ENCODE data around the gene CFAP90.

Gene CFAP90

DNA sequence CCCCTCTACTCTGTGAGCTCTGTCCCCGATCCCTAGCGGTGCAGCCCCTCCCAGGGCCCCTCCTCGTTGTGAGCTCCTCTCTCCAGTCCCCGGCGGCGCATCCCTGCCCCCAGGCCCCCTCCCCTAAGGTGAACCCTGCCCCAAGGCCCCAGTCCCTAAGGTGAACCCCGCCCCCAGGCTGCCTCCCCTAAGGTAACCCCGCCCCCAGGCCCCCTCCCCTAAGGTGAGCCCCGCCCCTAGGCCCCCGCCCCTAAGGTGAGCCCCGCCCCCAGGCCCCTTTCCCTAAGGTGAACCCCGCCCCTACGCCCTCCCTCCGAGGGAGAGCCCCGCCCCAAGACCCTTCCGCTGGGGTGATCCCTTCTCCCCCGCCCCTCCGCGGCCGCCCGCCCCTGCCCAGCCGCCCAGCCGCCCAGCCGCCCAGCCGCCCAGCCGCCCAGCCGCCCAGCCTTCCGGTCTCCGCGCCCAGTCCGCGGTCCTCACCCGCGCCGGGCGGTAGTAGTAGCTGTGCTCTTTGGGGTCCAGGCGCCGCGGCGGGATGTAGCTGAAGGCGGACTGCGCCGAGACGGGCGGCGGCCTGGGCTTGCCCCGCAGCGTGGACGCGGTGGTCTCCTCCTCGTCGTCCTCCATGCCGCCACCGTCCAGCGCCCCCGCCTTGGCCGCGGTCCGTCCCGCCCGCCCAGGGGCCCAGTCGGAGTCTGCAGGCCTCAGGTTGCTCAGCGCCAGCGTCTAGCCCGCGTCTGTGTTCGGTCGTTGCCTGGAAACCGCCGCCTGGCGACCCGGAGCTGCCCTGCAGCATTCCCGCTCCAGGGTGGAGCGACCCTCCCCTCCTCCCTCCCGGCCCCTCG, at the start of gene CFAP90:
Gene CFAP90 (minus strand): TSS at position 739 of the 845 bp plus-strand sequence. CDS start 112 bp downstream, at position 627.
- H3K27ac Mint-ChIP-seq, result no peak within 1 kb of the TSS
- peaks cover 35% of the 10 kb centered on the region for H3K27me3 Mint-ChIP-seq

DNA sequence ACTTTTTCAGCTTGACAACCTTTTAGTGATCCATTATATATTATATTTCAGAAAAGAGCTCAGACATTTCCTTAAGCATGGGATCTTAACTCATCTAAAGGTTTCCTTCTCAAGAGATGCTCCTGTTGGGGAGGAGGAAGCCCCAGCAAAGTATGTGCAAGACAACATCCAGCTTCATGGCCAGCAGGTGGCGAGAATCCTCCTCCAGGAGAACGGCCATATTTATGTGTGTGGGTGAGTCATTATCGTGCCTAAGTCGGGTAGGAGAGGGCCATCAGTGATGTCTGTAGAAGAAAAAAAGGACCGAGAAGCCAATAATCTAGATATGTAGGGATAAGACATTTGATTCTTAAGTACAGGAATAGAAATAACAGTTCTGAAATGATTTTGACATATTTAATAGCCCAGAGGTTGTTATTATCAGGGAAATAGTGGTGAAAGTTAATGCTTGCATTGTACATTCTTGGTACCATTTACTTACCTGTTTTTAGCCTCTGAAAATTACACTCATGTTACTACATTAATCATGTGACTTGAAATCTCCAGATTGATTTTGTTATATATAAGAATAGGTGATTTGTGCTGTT, 46.2 kb upstream of the CFAP90 start:
- no peak overlapping the region for H3K27ac Mint-ChIP-seq
- H3K36me3 Mint-ChIP-seq, result peaks cover 88% of the 10 kb centered on the region
- no peak for ATAC-seq

More for the DNA sequence above, at the start of gene CFAP90:
- Mint-ChIP-seq H3K9me3 (peaks cover 3% of the 10 kb centered on the region), H3K4me1 (peaks cover 27% of the 10 kb centered on the region), H3K36me3 (no peaks in the 10 kb centered on the region), H3K4me3 (peak within 1 kb of the TSS; percentile 68)
- peak; percentile 61 for ATAC-seq

GRCh38 chr5:7894860-7895259, 43.9 kb upstream of the CFAP90 start:
- Mint-ChIP-seq H3K27ac (no peak overlapping the region), H3K9me3 (no peaks in the 10 kb centered on the region), H3K27me3 (no peaks in the 10 kb centered on the region), H3K36me3 (peaks cover 83% of the 10 kb centered on the region), H3K4me3 (no peak overlapping the region), H3K4me1 (peaks cover 6% of the 10 kb centered on the region)
- ATAC-seq, result peak; percentile 64

More for the DNA sequence above, 46.2 kb upstream of the CFAP90 start:
- H3K9me3 Mint-ChIP-seq, result no peaks in the 10 kb centered on the region
- no peak overlapping the region for H3K4me3 Mint-ChIP-seq
- H3K4me1 Mint-ChIP-seq, result peaks cover 8% of the 10 kb centered on the region
- no peaks in the 10 kb centered on the region for H3K27me3 Mint-ChIP-seq

DNA sequence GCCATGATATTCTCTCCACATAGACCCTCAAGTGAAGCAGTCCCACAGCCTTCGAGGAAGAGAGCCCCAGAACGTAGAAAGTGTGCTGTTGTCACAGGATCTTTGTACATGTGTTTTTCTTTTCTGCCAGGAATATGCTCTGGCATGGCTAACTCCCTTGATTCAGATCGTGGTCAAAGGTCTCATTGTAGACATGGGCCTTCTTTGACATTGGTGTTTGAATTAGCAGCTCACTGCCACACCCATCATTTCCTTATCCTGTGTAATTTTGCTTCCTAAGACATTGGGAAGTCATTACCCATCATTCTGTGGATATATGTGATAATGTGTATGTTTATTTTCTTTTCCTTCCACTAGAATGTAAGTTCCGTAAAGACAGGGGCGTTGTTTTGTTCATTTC, 43.5 kb upstream of the CFAP90 start:
- H3K36me3 Mint-ChIP-seq, result peaks cover 82% of the 10 kb centered on the region
- no peaks in the 10 kb centered on the region for H3K9me3 Mint-ChIP-seq
- peaks cover 6% of the 10 kb centered on the region for H3K4me1 Mint-ChIP-seq
- no peak for ATAC-seq
- no peak overlapping the region for H3K27ac Mint-ChIP-seq
- no peaks in the 10 kb centered on the region for H3K27me3 Mint-ChIP-seq
- H3K4me3 Mint-ChIP-seq, result no peak overlapping the region

- ATAC-seq, result no peak
- no peak overlapping the region for H3K27ac Mint-ChIP-seq
- H3K36me3 Mint-ChIP-seq, result peaks cover 69% of the 10 kb centered on the region
- no peak overlapping the region for H3K4me3 Mint-ChIP-seq
- no peaks in the 10 kb centered on the region for H3K27me3 Mint-ChIP-seq
- no peaks in the 10 kb centered on the region for H3K9me3 Mint-ChIP-seq
- H3K4me1 Mint-ChIP-seq, result no peaks in the 10 kb centered on the region
Measured at GRCh38 chr5:7888901-7889300, 38.0 kb upstream of the CFAP90 start.

DNA sequence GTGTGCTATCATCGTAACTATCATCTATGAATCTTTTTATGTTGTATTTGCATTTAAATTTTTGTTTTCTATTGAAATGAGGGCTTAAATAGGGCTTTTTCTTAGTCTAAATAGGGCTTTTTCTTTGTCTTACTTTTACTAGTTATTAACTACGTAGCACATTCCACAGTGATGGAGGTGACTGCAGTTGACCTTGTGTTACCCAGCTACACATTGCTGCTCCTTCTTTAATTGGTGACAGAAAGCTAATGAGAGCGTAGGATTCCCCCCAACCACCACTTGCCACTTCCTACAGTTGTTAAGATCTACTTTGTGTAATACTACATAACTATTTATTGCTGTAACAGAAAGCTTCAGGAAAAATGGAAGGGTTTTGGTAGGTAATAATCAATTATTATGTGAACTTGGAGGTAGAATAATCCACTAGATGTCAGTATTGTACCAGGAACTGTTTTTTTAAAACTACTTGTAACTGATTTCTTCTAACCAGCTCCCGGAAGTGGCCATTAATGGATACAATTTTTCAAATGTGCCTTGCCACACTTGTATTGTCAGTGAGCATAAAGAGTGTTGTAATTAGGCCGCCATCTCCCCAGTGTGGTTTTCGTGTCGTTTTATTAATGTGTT, 36.0 kb upstream of the CFAP90 start:
- no peaks in the 10 kb centered on the region for H3K4me1 Mint-ChIP-seq
- H3K9me3 Mint-ChIP-seq, result no peaks in the 10 kb centered on the region
- H3K27ac Mint-ChIP-seq, result no peak overlapping the region
- ATAC-seq, result no peak
- peaks cover 63% of the 10 kb centered on the region for H3K36me3 Mint-ChIP-seq
- no peak overlapping the region for H3K4me3 Mint-ChIP-seq
- no peaks in the 10 kb centered on the region for H3K27me3 Mint-ChIP-seq

GRCh38 chr5:7884491-7885267, 33.7 kb upstream of the CFAP90 start:
- no peaks in the 10 kb centered on the region for H3K9me3 Mint-ChIP-seq
- peaks cover 68% of the 10 kb centered on the region for H3K36me3 Mint-ChIP-seq
- H3K4me3 Mint-ChIP-seq, result no peak overlapping the region
- H3K4me1 Mint-ChIP-seq, result no peaks in the 10 kb centered on the region
- H3K27me3 Mint-ChIP-seq, result no peaks in the 10 kb centered on the region
- H3K27ac Mint-ChIP-seq, result no peak overlapping the region
- no peak for ATAC-seq

DNA sequence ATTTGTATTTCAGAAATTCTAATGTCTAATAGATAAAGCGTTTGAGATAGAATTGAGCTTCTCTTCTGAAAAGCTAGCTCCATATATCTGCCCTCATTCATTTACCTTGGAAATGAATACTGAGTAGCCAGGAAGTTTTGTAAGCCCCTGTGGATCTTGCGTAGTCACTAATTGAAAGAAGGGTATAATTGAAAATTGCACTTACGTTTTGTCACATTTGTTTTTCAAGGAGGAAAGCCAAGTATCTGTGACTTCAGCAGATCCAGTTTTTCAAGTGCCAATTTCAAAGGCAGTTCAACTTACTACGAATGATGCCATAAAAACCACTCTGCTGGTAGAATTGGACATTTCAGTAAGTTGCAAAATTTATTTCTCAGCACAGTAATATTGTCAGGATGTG, 32.0 kb upstream of the CFAP90 start:
- Mint-ChIP-seq H3K9me3 (no peaks in the 10 kb centered on the region), H3K4me1 (peaks cover 11% of the 10 kb centered on the region), H3K27me3 (no peaks in the 10 kb centered on the region), H3K4me3 (no peak overlapping the region), H3K36me3 (peaks cover 69% of the 10 kb centered on the region), H3K27ac (no peak overlapping the region)
- no peak for ATAC-seq

GRCh38 chr5:7881816-7882215, 30.9 kb upstream of the CFAP90 start:
- Mint-ChIP-seq H3K9me3 (no peaks in the 10 kb centered on the region), H3K27ac (no peak overlapping the region), H3K4me3 (no peak overlapping the region), H3K27me3 (no peaks in the 10 kb centered on the region), H3K36me3 (peaks cover 72% of the 10 kb centered on the region), H3K4me1 (peaks cover 16% of the 10 kb centered on the region)
- ATAC-seq, result no peak

- no peak for ATAC-seq
- Mint-ChIP-seq H3K36me3 (peaks cover 72% of the 10 kb centered on the region), H3K4me1 (peaks cover 20% of the 10 kb centered on the region), H3K4me3 (no peak overlapping the region), H3K27me3 (no peaks in the 10 kb centered on the region), H3K9me3 (no peaks in the 10 kb centered on the region), H3K27ac (no peak overlapping the region)
Measured at GRCh38 chr5:7881091-7881490, 30.2 kb upstream of the CFAP90 start.

GRCh38 chr5:7878381-7878873, 27.5 kb upstream of the CFAP90 start:
- H3K27ac Mint-ChIP-seq, result no peak overlapping the region
- H3K27me3 Mint-ChIP-seq, result no peaks in the 10 kb centered on the region
- H3K9me3 Mint-ChIP-seq, result no peaks in the 10 kb centered on the region
- peak; percentile 89 for ATAC-seq
- H3K4me1 Mint-ChIP-seq, result peaks cover 30% of the 10 kb centered on the region
- H3K36me3 Mint-ChIP-seq, result peaks cover 67% of the 10 kb centered on the region
- no peak overlapping the region for H3K4me3 Mint-ChIP-seq

GRCh38 chr5:7877851-7878250, 26.9 kb upstream of the CFAP90 start:
- H3K27me3 Mint-ChIP-seq, result no peaks in the 10 kb centered on the region
- peaks cover 35% of the 10 kb centered on the region for H3K4me1 Mint-ChIP-seq
- no peak overlapping the region for H3K4me3 Mint-ChIP-seq

GRCh38 chr5:7876867-7877266, 25.9 kb upstream of the CFAP90 start:
- peaks cover 63% of the 10 kb centered on the region for H3K36me3 Mint-ChIP-seq

More at GRCh38 chr5:7877851-7878250, 26.9 kb upstream of the CFAP90 start:
- no peak for ATAC-seq
- Mint-ChIP-seq H3K27ac (no peak overlapping the region), H3K9me3 (no peaks in the 10 kb centered on the region), H3K36me3 (peaks cover 64% of the 10 kb centered on the region)

GRCh38 chr5:7875151-7875550, 24.2 kb upstream of the CFAP90 start:
- Mint-ChIP-seq H3K4me1 (peaks cover 60% of the 10 kb centered on the region), H3K36me3 (peaks cover 47% of the 10 kb centered on the region), H3K9me3 (no peaks in the 10 kb centered on the region), H3K4me3 (no peak overlapping the region), H3K27ac (no peak overlapping the region), H3K27me3 (no peaks in the 10 kb centered on the region)
- no peak for ATAC-seq

More at GRCh38 chr5:7876867-7877266, 25.9 kb upstream of the CFAP90 start:
- Mint-ChIP-seq H3K4me1 (peaks cover 43% of the 10 kb centered on the region), H3K9me3 (no peaks in the 10 kb centered on the region), H3K27ac (no peak overlapping the region), H3K27me3 (no peaks in the 10 kb centered on the region), H3K4me3 (no peak overlapping the region)
- no peak for ATAC-seq

DNA sequence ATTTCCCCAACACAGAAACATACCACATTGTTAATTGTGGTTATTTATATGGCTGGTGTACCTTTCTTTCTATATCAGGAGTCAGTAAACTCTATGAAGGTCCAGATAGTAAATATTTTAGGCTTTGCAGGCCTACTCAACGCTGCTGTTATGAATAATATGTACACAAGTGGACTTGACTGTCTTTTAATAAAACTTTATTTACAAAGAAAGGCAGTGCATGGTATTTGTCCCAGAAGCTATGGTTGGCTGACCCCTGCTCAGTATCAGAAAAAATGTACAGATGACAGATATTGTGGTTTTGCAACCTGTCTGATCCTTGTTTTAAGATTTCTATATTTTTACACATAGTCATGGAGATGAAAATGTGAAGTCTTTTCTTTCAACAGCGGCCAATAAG, 23.7 kb upstream of the CFAP90 start:
- no peaks in the 10 kb centered on the region for H3K9me3 Mint-ChIP-seq
- no peak overlapping the region for H3K27ac Mint-ChIP-seq
- no peaks in the 10 kb centered on the region for H3K27me3 Mint-ChIP-seq
- H3K36me3 Mint-ChIP-seq, result peaks cover 47% of the 10 kb centered on the region
- no peak for ATAC-seq
- H3K4me1 Mint-ChIP-seq, result peaks cover 65% of the 10 kb centered on the region
- H3K4me3 Mint-ChIP-seq, result no peak overlapping the region

Measured in stimulated activated memory B cell treated with anti-CD40 and anti-IgM and Interleukin-4, amounts not matched to agents 10 μg/mL and 1 μg/mL and 100 μg/mL, for 72 hours (primary cell).